Astrocyte of the cerebellum (primary cell): ENCODE results near the gene DDX28.

ENCODE experiments used
- DNase-seq: peaks from one replicate; pipeline ENCODE4 v3.0.0-alpha.2; 2011; ENCODE audit warnings: low read depth
- H3K4me3 ChIP-seq: 2 replicates; pipeline ENCODE4 v1.5.1; 2011; ENCODE audit warnings: mild to moderate bottlenecking, low read depth, low read length, moderate library complexity
- CTCF ChIP-seq: IDR thresholded peaks from 2 replicates; pipeline ENCODE4 v1.5.1; 2012; ENCODE audit warnings: low read length, low read depth, moderate library complexity, mild to moderate bottlenecking; ENCODE audit errors: missing control alignments
- in situ Hi-C: cut with HindIII; loops from 2 replicates; pipeline ENCODE4 v1.10.0; 2017; ENCODE audit warnings: low sequenced_read_pairs

Gene DDX28

GRCh38 chr16:68069511-68070248, 46.6 kb upstream of the DDX28 start:
- in situ Hi-C loops = no loop called here
- no peak for TF ChIP-seq CTCF
- no peak for DNase-seq
- H3K4me3 ChIP-seq = no peak overlapping the region

- no peak for DNase-seq
- no peak overlapping the region for H3K4me3 ChIP-seq
- in situ Hi-C loops = no loop called here
- TF ChIP-seq CTCF = no peak
Measured at GRCh38 chr16:68068926-68069325, 45.9 kb upstream of the DDX28 start.

- no peak overlapping the region for H3K4me3 ChIP-seq
- in situ Hi-C loops = no loop called here
- DNase-seq = no peak
- TF ChIP-seq CTCF = no peak
Measured at GRCh38 chr16:68066763-68067162, 43.7 kb upstream of the DDX28 start.

- H3K4me3 ChIP-seq = no peak overlapping the region
- DNase-seq = peak; percentile 45
- in situ Hi-C loops = no loop called here
- TF ChIP-seq CTCF = no peak
Measured at GRCh38 chr16:68065716-68066305, 42.8 kb upstream of the DDX28 start.

GRCh38 chr16:68064791-68065365, 41.8 kb upstream of the DDX28 start:
- TF ChIP-seq CTCF = peak; percentile 87
- in situ Hi-C loops = no loop called here
- peak; percentile 39 for DNase-seq
- no peak overlapping the region for H3K4me3 ChIP-seq

- no peak overlapping the region for H3K4me3 ChIP-seq
- no peak for DNase-seq
- in situ Hi-C loops = no loop called here
- no peak for TF ChIP-seq CTCF
Measured at GRCh38 chr16:68062910-68063393, 39.9 kb upstream of the DDX28 start.
